NCI-H187 (cell line): ENCODE data around the gene RPTOR.

ENCODE experiments used
- DNase-seq, 2 experiments: peaks; one replicate each; lab custom pipeline; 2025; lab: John Stamatoyannopoulos, UW

The RPTOR gene

DNA sequence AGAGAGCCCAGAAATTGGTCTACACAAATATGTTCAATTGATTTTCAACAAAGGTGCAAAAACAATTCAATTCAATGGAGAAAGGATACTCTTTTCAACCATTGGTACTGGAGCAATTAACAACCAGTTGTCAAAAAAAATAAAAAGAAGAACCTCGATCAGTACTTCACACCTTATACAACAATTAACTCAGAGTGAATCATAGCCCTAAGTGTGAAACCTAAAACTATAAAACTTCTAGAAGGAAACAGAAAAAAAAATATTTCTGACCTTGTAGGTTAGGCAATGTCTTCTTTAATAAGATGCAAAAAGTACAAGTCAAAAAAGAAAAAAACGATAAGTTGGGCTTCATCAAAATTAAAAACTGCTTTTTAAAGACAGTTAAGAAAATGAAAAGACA lies 390.9 kb downstream of the RPTOR start:
- DNase-seq = no peak

DNA sequence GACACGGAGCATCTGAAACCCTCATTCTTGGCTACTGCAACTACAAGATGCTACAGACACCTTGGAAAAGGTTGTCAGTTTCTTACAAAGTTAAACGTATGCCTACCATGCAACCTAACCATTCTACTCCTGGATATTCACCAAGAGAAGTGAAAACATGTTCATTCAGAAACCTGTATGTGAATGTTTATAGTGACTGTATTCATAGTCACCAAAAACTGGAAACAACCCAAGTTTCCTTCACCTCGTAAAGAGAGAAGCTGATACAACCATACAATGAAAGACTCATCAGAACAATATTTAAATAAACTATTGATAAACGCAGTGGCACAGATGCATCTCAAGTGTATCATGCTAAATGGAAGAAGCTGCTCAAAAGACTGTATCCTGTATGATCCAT lies 391.6 kb downstream of the RPTOR start:
- no peak for DNase-seq

- no peak for DNase-seq
These were observed 392.1 kb downstream of the RPTOR start for GRCh38 chr17:80936723-80937122.

GRCh38 chr17:80937462-80938381 lies 393.1 kb downstream of the RPTOR start:
- DNase-seq = no peak

DNA sequence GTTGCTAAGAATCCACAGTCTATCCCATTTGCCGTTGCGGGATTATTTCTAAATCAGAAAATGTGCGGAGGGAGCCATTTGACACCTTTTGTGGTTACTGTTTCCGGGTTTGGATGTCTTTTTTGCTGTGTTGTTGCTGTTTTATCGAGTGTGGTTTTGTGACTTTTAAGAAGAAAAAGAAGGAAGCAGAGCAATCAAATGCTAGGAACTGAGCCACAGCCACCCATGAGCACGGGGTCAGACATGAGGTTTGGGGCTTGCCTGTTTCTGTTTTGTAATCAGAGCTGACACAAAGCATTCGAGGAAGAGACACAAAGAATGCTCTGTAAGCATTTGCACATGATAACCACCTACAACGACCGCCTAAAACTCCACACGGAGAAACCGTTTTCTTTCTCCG lies 393.9 kb downstream of the RPTOR start:
- no peak for DNase-seq

GRCh38 chr17:80939151-80940145 lies 394.8 kb downstream of the RPTOR start:
- DNase-seq = no peak

- DNase-seq = no peak
These were observed 395.8 kb downstream of the RPTOR start for GRCh38 chr17:80940171-80941123.

- no peak for DNase-seq
These were observed 396.5 kb downstream of the RPTOR start for GRCh38 chr17:80941171-80941570.

DNA sequence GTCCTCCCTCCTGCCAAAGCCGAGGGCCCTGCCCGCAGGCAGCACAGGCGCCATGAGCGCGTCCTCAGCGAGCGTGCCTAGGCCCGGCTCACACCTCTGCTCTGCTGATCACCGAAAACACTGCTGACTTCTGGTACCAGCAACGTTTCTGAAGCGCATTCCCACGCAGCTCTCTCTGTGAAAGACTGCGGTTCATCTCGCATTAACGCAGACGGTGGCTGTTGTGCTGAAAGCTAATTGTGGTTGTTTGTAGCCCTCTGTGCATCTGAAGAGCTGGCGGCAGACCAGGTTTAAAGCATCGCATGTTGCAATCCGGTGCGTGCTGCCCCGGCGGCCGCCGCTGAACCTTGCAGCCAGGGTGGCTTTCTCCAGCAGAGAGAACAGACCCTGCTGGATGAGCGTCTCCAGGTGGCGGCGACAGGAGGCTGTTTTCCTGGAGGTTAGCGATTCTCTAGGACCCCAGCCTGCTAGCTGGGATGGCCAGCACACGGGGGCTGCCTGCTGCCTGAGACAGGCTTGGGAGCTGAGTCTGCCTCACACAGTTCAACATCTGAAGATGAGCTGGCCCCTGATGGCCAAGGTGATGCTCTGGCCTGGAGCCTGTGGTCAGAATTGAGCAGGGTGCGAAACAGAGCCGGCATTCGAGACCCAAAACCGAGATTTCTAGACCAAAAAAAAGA lies 397.2 kb downstream of the RPTOR start:
- no peak for DNase-seq

DNA sequence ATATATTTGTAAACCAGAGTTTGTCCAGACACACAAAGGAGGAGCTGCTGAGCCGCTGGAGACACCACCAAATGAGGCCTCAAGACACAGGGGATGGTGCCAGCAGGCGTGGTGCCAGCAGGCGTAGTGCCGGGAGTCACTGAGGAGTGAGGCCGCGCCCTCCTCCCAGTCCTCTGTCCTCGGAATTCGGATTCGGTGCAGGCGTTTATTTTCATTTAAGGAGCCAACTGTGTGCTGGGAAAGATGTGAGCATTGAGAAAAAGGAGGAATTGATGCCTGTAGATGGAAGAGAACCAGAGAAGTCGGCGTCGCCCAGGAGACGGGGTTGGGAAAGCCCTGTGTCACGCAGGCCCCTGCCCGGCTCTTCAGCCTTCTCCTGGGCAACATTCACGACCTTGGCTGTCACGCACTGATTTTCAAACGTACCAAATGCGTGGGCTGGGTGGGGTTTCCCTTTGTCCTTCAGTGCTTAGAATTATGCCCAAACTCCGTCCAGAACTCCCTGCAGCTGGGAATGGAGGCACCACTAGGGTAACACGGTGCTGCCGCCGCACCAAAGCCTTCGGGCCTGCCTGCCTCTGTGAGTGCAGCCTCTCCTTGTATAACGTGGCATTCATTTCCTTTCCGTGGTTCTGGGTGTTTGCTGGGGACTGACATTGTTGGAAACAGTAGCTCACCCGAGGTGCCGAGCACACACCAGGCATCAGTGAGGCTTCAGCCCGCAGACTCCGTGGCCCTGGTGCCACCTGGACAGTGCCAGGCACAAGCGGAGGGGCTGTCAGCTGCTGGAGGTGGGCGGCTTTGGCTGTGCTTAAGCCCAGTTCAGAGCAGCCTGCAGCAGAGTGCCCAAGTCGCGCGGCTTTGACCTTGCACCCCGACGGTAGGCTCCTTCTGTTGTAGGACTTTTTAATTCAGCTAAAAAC lies 398.0 kb downstream of the RPTOR start:
- no peak for DNase-seq

DNA sequence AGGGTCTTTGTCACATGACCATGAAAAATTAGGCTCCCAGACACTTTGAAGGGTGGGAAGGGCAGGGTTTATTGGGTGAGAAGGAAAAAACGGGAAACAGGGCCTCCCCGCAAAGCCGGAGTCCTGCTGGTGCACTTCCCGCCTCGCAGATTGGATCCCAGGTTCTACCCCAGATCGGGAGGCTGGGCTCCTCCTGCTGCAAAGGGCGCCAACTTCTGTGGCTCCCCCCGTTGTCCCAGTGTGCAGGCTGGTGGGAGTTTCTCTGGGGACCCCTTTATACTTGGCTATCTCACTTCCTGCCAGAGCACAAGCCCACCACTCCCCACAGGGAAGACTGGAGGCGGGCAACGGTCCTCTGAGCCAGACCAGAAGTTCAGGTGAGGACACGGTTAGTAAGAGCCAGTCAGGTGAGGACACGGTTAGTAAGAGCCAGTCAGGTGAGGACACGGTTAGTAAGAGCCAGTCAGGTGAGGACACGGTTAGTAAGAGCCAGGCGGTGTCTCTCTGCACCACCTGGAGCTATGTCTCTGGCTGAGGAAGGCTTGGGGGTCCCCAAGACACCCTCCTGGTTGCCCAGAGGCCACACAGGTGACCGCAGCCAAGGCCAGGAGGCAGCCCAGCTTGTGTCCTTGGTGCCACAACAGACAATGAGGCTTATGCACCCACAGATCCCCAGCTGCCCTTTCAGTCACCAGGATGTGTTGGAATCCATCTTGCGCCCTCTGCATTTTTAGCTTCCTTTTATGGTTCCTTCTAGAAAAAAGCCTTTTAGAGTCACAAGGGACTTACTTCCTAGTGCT lies 398.9 kb downstream of the RPTOR start:
- DNase-seq = no peak

GRCh38 chr17:80944326-80944725 lies 399.7 kb downstream of the RPTOR start:
- no peak for DNase-seq

DNA sequence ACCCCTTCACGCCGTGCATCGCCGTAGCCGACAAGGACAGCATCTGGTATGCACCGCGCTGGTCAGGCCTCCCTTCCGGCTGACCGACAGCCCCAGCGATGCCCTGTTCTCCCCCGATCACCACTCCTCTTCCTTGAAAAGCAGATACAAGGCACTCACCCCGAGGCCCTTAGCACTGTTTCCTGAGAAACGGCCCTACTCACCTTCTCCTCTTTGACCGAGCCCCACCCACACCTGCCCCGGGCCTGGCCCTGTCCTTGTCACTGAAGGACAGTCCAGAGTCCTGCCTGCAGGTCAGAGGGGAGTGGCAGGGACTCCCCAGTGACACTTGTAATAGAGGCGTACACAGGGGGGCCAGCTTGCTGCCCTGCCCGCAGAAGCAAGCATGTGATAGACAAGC lies 401.1 kb downstream of the RPTOR start:
- DNase-seq = no peak

GRCh38 chr17:80946449-80946848 lies 401.8 kb downstream of the RPTOR start:
- no peak for DNase-seq

GRCh38 chr17:80947200-80947940 lies 402.7 kb downstream of the RPTOR start:
- DNase-seq = no peak

- DNase-seq = no peak
These were observed 403.7 kb downstream of the RPTOR start for GRCh38 chr17:80948019-80948975.

GRCh38 chr17:80948976-80949450 lies 404.4 kb downstream of the RPTOR start:
- DNase-seq = no peak
